Activated CD4-positive, alpha-beta T cell treated with anti-CD3 and anti-CD28 coated beads, Interleukin-2, amount 50 U/mL, for 1 hour (primary cell): ENCODE measurements around the gene DLL4.
"Not testable (repeated sequence)": the region's sequence is repeated elsewhere in the genome, so short reads cannot be mapped to it uniquely, and the experiment has no call there.

Experiments
- DNase-seq: peaks from one replicate; pipeline ENCODE4 v3.0.0-alpha.2; 2020

Gene DLL4

GRCh38 chr15:40960925-40961324, 31.8 kb downstream of the DLL4 start:
- DNase-seq = no peak

- not testable (repeated sequence) for DNase-seq
Measured at GRCh38 chr15:40961740-40962139, 32.6 kb downstream of the DLL4 start.

GRCh38 chr15:40962317-40962716, 33.2 kb downstream of the DLL4 start:
- DNase-seq = not testable (repeated sequence)

GRCh38 chr15:40963201-40963600, 34.1 kb downstream of the DLL4 start:
- DNase-seq = no peak

GRCh38 chr15:40964006-40964405, 34.9 kb downstream of the DLL4 start:
- no peak for DNase-seq

GRCh38 chr15:40964634-40965033, 35.5 kb downstream of the DLL4 start:
- DNase-seq = no peak

GRCh38 chr15:40968290-40969085, 39.3 kb downstream of the DLL4 start:
- DNase-seq = no peak

- DNase-seq = no peak
Measured at GRCh38 chr15:40969363-40969762, 40.2 kb downstream of the DLL4 start.

GRCh38 chr15:40974879-40975278, 45.7 kb downstream of the DLL4 start:
- no peak for DNase-seq

- no peak for DNase-seq
Measured at GRCh38 chr15:40976819-40977218, 47.7 kb downstream of the DLL4 start.

- no peak for DNase-seq
Measured at GRCh38 chr15:40978141-40978540, 49.0 kb downstream of the DLL4 start.

GRCh38 chr15:40978562-40978961, 49.4 kb downstream of the DLL4 start:
- no peak for DNase-seq

GRCh38 chr15:40981186-40981585, 52.0 kb downstream of the DLL4 start:
- no peak for DNase-seq

- no peak for DNase-seq
Measured at GRCh38 chr15:40982855-40983254, 53.7 kb downstream of the DLL4 start.

- DNase-seq = no peak
Measured at GRCh38 chr15:40984406-40984805, 55.3 kb downstream of the DLL4 start.

- DNase-seq = no peak
Measured at GRCh38 chr15:40984964-40985363, 55.8 kb downstream of the DLL4 start.

- no peak for DNase-seq
Measured at GRCh38 chr15:40985541-40986330, 56.6 kb downstream of the DLL4 start.

GRCh38 chr15:40986820-40987219, 57.7 kb downstream of the DLL4 start:
- DNase-seq = no peak

GRCh38 chr15:40988156-40988555, 59.0 kb downstream of the DLL4 start:
- DNase-seq = no peak
